Tibial nerve (tissue), 3 donors: ENCODE measurements around the gene LIMS1.

ENCODE experiments used
- EP300 ChIP-seq, 2 donors: sonication (generic); formaldehyde crosslinking; IDR thresholded peaks; one replicate each; pipeline ENCODE4 v1.6.1; 2017; ENCODE audit warnings: antibody characterized with exemption in 2 of 2, mild to moderate bottlenecking in 1 of 2
- POLR2A ChIP-seq, 2 donors: fragments of 450-650 bp; IDR thresholded peaks; one replicate each; pipeline ENCODE4 v1.6.1; 2017; ENCODE audit warnings: antibody characterized with exemption in 2 of 2, mild to moderate bottlenecking in 2 of 2, moderate library complexity in 2 of 2

GRCh38 chr2:108586116-108586515 lies 51.8 kb downstream of the LIMS1 start:
- TF ChIP-seq POLR2A (IDR thresholded peaks at IDR 0.05) (no peak), EP300 (IDR thresholded peaks at IDR 0.05) (no peak)
